Putamen (tissue), 1 donor: Measurements from ENCODE around the gene FAM120C.

Experiments
- DNase-seq: peaks from one replicate; pipeline ENCODE4 v3.0.0-alpha.2; 2016; ENCODE audit warnings: low spot score

Gene FAM120C

DNA sequence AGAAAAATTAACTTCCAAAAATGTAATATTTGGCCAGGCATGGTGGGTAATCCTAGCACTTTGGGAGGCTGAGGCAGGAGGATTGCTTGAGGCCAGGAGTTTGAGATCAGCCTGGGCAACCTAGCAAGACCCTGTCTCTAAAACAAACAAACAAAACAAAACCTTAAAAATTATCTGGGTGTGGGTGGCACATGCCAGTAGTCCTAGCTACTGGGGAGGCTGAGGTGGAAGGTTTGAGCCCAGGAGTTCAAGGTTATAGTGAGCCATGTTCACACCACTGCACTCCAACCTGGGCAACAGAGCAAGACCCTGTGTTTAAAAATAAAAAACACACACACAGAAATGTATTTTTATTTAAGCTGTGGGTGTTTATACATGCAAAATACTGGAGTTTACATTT is 12.0 kb downstream of the FAM120C start:
- no peak for DNase-seq

GRCh38 chrX:54166915-54167314 is 16.1 kb downstream of the FAM120C start:
- no peak for DNase-seq

- DNase-seq = no peak
Observed at GRCh38 chrX:54157561-54157960, 25.5 kb downstream of the FAM120C start.

- DNase-seq = no peak
Observed at GRCh38 chrX:54134269-54134668, 48.8 kb downstream of the FAM120C start.

- DNase-seq = no peak
Observed at GRCh38 chrX:54116391-54116790, 66.7 kb downstream of the FAM120C start.

- DNase-seq = no peak
Observed at GRCh38 chrX:54093571-54093970, 89.5 kb downstream of the FAM120C start.

- peak; percentile 15 for DNase-seq
Observed at GRCh38 chrX:54093159-54093558, 89.9 kb downstream of the FAM120C start.

GRCh38 chrX:54090880-54091279 is 92.2 kb downstream of the FAM120C start:
- no peak for DNase-seq

GRCh38 chrX:54089191-54089590 is 93.9 kb downstream of the FAM120C start:
- no peak for DNase-seq

DNA sequence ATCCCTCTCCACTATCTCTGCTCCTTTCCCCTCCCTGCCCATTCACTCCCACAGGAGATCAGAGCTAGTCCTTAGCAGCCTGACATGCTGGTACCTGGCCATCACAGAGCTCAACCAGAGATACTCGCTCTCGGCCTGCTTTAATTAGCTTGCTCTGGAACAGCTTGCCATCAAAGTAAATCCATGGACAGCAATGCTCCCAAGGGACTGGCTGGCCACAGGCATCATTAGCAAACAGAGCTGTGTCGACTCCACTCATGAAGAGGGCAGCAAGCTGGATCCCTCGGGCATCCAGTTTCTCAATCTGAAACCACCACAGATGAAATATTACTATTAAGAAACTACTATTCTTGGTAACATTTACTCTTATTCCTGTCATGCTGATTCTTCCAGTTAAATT is 95.4 kb downstream of the FAM120C start:
- no peak for DNase-seq

- DNase-seq = no peak
Observed at GRCh38 chrX:54085666-54086065, 97.4 kb downstream of the FAM120C start.

DNA sequence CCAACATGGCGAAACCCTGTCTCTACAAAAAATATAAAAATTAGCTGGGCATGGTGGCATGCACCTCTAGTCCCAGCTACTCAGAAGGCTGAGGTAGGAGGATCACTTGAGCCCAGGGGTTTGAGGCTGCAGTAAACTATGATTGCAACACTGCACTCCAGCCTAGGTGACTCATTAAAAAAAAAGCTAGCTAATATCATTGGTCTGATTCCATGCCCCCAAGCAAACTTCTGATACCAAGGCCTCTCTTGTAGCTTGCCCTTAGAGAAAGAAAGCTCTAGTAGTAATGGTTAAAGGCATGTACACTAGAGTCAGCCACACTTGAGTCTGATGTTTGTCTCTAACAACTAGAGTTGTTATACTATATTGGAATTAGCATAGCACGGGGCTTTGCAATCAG is 106.2 kb downstream of the FAM120C start:
- no peak for DNase-seq

GRCh38 chrX:54074826-54075225 is 108.2 kb downstream of the FAM120C start:
- DNase-seq = no peak

GRCh38 chrX:54067766-54068165 is 115.3 kb downstream of the FAM120C start:
- no peak for DNase-seq

DNA sequence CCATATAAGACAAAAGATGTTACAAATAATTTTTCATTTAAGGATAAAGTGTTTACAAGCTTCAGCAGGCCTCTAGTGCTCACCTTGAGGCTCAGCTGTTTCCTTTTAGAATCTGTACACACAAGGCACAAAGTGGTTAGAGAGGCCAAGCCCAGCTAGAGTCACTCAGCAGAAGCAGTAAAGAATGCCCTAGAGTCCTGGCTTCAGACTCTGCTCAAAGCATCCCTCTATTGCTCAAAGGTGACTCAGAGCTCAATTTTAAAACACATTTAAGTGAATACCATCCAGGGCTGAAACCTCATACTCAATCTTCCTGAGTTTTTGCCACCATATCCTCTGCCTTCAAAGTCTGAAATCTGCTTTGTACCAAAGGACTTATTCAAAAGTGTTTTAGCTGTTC is 116.2 kb downstream of the FAM120C start:
- no peak for DNase-seq

DNA sequence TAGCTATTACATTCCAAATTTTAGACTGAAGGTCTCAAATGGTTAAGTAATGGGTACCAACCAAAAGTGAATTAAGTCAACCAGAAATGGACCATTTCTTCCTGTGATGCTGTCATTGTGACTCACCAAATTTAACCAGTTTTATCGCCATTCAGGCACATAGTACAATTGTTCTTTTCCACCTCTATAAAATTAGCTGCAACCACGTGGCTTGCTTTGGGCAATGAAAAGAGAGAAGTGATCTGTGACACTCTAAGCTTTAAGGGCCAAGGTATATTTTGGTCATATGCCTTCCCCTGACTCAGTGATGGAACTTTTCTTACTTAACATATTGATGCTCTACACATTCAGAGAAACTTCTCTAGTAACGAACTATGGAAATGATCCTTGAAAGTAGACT is 118.5 kb downstream of the FAM120C start:
- DNase-seq = no peak

- DNase-seq = no peak
Observed at GRCh38 chrX:54063361-54063760, 119.7 kb downstream of the FAM120C start.

DNA sequence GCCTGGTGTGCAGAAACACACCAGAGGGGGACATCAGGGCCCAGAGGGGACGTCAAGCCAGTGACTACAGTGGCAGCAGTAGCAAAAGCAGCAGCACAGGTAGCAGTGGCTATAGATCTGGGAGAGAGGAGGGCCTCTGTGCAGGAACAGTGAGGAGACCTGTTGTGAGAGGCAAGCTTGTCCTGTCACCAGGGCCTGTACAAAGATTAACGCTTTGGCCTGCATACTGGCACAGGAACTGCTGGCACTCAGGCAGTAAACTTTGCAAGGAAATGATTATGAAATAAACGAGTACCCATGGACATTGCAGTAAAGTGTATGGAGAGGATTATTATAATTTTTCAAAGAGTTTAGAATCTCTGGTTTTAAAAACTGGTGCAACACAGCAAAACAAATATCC is 133.3 kb downstream of the FAM120C start:
- no peak for DNase-seq

DNA sequence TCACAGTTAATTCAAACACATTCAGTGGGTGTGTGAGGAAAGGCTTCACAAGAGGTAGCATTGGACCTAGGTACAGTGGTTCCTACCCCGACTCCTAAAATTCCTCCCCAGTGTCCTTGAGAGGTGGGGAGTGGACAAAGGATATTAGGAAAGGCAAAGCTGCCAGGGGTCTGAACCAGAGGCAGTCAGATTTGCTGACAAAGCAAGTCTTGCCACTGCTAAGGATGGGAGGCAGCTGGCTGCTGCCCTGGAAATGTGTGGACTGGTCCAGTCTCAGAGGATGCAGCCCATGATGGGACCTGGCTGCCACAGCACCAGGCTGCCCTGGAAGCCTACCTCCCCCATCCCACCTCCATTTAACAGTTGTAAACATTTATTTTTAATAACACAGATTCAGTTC is 134.6 kb downstream of the FAM120C start:
- no peak for DNase-seq

DNA sequence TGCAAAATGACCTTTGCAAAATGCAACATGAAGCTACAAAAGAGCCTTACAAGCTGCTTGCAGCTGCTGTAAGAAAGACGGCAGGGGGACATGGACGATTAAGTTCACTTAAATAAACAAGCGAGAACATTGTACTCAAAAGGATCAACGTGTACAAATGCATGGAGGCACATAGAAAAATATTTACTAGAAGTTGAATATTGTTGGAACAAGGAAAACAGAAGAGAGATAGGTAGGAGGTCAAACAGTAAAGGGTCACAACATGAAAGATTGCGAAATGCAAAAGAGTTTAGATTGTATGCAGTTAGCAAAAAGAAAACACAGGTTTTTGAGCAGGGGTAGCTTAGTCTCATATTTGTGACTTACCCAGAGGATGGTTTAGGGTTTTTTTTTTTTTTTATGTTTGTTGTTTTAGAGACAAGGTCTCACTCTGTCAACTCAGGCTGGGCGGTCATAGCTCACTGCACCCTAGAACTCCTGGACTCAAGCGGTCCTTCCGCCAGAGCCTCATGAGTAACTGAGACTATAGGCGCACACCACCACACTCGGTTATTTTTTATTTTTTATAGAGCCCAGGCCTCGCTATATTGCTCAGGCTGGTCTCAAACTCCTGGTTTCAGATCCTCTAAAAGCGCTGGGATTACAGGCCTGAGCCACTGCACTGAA is 137.4 kb downstream of the FAM120C start:
- DNase-seq = no peak

- DNase-seq = peak; percentile 31
Observed at GRCh38 chrX:54044877-54045338, 138.1 kb downstream of the FAM120C start.

- DNase-seq = peak; percentile 89
Observed at GRCh38 chrX:54044126-54044876, 138.8 kb downstream of the FAM120C start, which contains the start of gene PHF8. Gene PHF8, minus strand, starts transcription at chrX:54044473. Its CDS starts 1,745 bp downstream, at chrX:54042728.

GRCh38 chrX:54043541-54044125 is 139.4 kb downstream of the FAM120C start:
- peak; percentile 28 for DNase-seq
